Uterus (tissue), 2 donors: Measurements from ENCODE around the gene TBC1D13.

Source experiments
- POLR2A ChIP-seq, 2 donors: fragments of 450-650 bp; IDR thresholded peaks; one replicate each; pipeline ENCODE4 v1.6.1; 2016; ENCODE audit warnings: antibody characterized with exemption in 2 of 2, mild to moderate bottlenecking in 1 of 2, moderate library complexity in 1 of 2
- TF ChIP-seq, protein P1 (sequence below), 4 experiments: fragments of 200-600 bp in 2 of 4; fragments of 450-650 bp in 2 of 4; sonication (generic) in 2 of 4; IDR thresholded peaks; one replicate each; pipeline ENCODE4 v1.5.1; 2016 to 2019; ENCODE audit warnings: antibody characterized with exemption in 4 of 4, mild to moderate bottlenecking in 2 of 4, moderate library complexity in 1 of 4

DNA sequence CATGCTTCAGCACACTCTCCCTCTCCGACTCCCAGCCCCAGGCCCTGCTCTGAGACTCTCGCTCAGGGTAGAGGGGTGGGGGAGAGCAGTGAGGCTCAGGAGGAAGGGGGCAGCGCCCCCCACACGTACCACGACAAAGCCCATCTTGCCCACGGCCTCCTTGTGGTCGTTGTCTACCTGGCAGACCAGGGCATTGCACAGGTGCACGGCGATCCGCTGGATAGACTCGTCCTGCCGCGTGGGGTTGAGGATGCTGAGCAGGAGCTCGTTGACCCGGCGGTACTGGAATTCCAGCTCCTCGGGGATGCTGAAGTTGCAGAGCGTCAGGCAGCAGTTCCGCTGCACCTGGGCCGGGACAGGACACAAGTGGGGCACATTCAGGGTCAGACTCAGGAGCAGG, 44.7 kb upstream of the TBC1D13 start:
- TF ChIP-seq, protein P1, sequence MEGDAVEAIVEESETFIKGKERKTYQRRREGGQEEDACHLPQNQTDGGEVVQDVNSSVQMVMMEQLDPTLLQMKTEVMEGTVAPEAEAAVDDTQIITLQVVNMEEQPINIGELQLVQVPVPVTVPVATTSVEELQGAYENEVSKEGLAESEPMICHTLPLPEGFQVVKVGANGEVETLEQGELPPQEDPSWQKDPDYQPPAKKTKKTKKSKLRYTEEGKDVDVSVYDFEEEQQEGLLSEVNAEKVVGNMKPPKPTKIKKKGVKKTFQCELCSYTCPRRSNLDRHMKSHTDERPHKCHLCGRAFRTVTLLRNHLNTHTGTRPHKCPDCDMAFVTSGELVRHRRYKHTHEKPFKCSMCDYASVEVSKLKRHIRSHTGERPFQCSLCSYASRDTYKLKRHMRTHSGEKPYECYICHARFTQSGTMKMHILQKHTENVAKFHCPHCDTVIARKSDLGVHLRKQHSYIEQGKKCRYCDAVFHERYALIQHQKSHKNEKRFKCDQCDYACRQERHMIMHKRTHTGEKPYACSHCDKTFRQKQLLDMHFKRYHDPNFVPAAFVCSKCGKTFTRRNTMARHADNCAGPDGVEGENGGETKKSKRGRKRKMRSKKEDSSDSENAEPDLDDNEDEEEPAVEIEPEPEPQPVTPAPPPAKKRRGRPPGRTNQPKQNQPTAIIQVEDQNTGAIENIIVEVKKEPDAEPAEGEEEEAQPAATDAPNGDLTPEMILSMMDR (IDR thresholded peaks at IDR 0.05): no peak
- no peak for TF ChIP-seq POLR2A (IDR thresholded peaks at IDR 0.05)
